GM19193 (cell line): ENCODE data around the gene HEXD.

ENCODE experiments used
- POLR2A ChIP-seq: IDR thresholded peaks from 4 replicates; pipeline ENCODE4 v1.6.1; 2011; ENCODE audit not compliant: insufficient read depth, insufficient read length; ENCODE audit errors: extremely low read depth

The HEXD gene

DNA sequence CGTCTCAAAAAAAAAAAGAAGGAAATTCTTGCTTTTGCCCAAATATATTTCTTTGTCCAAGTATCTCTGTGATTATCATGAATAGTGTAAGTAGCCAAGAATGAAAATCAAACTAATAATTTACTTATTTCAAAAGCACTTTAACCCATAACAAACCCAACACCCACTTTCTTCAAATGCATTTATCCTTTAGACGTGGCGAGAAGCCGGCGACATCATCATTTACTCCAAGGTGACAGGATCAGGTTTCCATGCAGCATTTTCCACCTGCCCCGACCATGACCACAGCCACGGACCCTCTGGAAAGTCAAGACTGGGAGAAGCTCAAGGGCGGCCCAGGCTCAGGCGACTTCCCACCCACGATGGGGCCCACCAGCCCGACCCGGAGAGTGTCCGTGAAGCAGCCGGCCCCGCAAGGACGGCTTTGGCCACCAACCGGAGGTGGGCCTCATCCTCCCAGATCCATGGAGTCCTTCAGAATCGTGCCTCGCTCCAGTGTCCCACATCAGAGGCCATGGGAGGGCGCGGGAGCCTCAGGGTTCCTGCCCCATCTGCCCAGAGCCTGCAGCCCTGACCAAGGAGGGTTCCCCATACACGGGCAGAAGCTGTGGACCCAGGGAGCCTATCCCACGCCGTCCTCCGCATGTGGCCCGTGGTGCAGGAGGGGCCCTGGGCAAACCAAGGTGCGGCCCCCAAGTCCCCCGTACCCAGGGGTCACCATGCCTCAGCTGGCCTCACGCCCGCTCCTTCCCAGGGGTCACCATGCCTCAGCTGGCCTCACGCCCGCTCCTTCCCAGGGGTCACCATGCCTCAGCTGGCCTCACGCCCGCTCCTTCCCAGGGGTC lies 27.9 kb upstream of the HEXD start:
- no peak for TF ChIP-seq POLR2A

GRCh38 chr17:82390860-82391435 lies 27.2 kb upstream of the HEXD start:
- TF ChIP-seq POLR2A, result no peak

GRCh38 chr17:82391496-82392066 lies 26.6 kb upstream of the HEXD start:
- no peak for TF ChIP-seq POLR2A

DNA sequence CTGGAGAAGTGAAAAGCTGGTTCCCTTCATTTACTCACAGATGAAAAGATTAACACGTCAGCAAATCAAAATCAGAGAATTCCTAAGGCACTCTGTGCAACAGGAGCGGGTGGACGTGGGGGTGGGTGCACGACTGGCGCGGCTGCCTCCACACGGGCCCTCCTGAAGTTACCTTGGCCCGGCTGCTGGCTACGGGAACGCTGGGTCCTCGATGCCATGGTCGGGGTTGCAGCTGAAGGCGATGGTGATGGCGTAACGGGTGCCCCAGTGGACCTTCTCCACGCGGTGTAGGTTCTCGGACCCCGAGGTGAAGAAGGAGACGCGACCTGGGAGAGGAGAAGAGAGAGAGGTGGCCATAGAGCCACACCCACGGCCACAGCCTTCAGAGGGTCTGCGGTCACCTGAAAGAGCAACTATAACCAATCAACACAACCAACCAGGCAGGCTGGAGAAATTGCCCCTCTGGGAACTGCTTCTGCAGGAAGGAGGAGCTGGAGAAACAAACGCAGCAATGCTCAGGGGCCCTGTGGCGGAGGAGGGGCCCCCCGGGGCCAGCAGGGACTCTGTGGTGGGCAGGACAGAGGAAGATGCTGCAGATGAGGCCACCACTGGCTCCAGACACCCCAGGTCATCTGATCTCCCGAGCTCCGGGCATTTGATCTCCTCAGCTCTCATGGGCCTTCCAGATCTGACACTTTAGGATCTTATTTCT lies 25.8 kb upstream of the HEXD start:
- TF ChIP-seq POLR2A, result no peak

DNA sequence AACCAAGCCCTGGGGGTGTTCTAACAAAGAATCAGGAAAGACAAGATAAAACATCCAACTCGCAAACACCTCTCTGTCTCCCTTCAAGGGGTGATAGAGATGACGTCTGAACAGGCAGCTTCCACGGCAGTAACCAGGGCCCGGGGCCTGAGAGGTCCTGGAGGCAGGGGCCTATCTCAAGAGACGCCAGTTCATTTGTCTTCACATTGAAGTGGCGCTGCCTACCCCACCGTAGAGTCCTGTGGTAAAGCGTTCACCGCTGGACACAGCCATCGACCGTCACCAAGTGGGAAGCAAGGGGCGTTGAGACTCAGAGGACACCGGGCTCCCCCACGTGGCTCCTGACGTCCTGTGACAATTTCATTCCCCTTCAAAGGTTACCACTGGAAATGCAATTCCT lies 25.2 kb upstream of the HEXD start:
- TF ChIP-seq POLR2A, result no peak

DNA sequence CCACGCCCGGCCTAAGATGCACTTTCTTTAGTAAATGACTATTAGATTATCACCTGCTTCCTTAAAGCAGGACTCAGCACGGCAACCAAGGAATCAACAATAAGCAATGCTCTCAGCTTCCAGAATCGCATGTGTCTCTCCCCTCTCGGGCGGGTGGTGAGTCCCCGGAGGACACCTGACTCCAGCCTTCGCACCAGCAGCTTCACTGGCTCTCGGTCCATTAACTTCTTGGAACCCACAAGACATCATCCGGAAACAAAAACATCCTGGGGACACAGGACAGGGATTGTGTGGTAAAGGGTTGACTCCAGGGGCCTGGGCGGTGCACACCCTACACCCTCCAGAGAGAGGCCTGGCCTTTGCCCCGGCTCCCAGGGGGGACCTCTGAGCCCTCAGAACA lies 23.9 kb upstream of the HEXD start:
- no peak for TF ChIP-seq POLR2A

GRCh38 chr17:82396601-82397435 lies 21.3 kb upstream of the HEXD start:
- TF ChIP-seq POLR2A, result no peak

DNA sequence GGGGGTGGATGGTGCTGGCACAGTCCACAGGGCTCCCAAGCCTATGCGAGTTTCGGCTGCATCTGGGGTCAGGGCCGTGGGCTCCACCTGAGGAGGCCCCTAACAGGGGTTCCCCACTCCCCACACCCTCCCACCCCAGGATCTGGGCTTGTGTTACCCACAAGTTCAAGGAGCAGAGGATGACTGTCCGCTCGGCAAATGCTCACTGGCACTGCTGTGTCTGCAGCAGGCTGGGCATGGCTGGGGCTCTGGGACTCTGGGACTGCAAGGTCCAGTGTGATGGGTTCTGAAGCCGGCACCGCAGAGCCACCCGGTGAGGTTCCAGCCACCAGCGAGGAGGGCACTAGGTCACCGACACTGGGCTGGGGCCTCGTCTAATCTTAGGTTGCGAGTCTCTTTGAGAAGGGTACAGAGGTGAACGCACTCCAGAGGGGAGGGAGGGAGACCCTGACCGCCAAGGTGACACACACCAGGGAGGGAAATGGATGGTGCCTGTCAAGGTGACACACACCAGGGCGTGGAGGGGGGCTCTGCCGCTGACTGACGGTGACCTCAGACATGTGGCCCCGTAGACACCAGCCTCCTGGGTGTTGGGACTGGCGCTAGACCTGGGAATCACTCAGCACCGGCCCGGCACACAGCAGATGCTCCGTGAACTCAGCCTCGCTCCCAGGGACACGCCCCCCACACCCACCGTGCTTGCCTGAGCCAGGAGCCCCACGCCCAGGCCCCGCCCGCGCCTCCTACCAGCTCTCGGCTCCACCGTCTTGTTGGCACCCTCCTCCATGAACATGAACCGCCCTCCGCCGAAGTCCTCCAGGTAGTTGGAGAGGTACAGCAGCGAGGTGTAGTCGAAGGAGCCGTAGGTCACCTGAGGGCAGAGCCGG lies 20.5 kb upstream of the HEXD start:
- TF ChIP-seq POLR2A, result no peak

- no peak for TF ChIP-seq POLR2A
These were observed 19.1 kb upstream of the HEXD start for GRCh38 chr17:82399041-82399441.

GRCh38 chr17:82399601-82400101 lies 18.5 kb upstream of the HEXD start:
- no peak for TF ChIP-seq POLR2A

GRCh38 chr17:82400206-82400605 lies 17.9 kb upstream of the HEXD start:
- no peak for TF ChIP-seq POLR2A

GRCh38 chr17:82400830-82401229 lies 17.3 kb upstream of the HEXD start:
- peak; percentile 43 for TF ChIP-seq POLR2A

DNA sequence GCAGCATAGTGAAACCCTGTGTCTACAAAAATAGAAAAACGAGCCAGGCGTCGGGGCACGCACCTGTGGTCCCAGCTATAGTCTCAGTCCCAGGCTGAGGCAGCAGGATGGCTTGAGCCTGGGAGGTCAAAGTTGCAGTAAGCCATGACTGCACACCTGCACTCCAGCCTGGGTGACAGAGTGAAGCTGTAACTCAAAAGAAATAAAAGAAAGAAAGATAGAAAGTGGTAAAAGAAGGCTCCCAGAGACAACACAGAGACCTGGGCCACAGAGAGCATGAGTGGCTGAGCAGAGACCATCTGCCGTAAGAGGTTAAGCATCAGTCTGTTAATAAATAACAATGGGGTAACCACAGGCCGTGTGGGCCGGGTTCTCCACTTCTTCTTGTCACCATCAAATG lies 15.3 kb upstream of the HEXD start:
- TF ChIP-seq POLR2A, result no peak
